Aorta (tissue), 5 donors: ENCODE measurements around the gene PRR5L. TPM values are rescaled to one million over a fixed set of nuclear protein-coding genes. Genes with fewer than 3 reads are reported as not detected.

Experiments used
- ATAC-seq: fragments of 200-7000 bp; cut with Tn5 transposase; one replicate; pipeline ENCODE4 v1.9.1; 2022; ENCODE audit warnings: moderate library complexity; ENCODE audit not compliant: low FRiP score
- DNase-seq, 2 donors: peaks; one replicate each; pipeline ENCODE4 v3.0.0-alpha.2; 2020
- H3K27ac ChIP-seq, 2 donors: one replicate each; pipeline ENCODE4 v1.5.1; 2013; ENCODE audit warnings: low read length in 2 of 2, mild to moderate bottlenecking in 2 of 2, moderate library complexity in 2 of 2, control low read depth in 1 of 2, inconsistent platforms in 1 of 2, low read depth in 1 of 2
- H3K27me3 ChIP-seq, 2 donors: one replicate each; pipeline ENCODE4 v1.6.1; 2013; ENCODE audit warnings: control low read depth in 1 of 2, low read length in 1 of 2, mild to moderate bottlenecking in 1 of 2, moderate library complexity in 1 of 2; ENCODE audit not compliant: insufficient read depth in 2 of 2, control insufficient read depth in 1 of 2
- H3K36me3 ChIP-seq, 2 donors: one replicate each; pipeline ENCODE4 v1.6.1; 2013; ENCODE audit warnings: control low read depth in 1 of 2, low read length in 1 of 2, mild to moderate bottlenecking in 1 of 2; ENCODE audit not compliant: insufficient read depth in 2 of 2, control insufficient read depth in 1 of 2
- H3K4me1 ChIP-seq, 2 donors: one replicate each; pipeline ENCODE4 v1.6.1; 2013; ENCODE audit warnings: low read length in 2 of 2, control low read depth in 1 of 2, mild to moderate bottlenecking in 1 of 2, moderate library complexity in 1 of 2; ENCODE audit not compliant: insufficient read depth in 2 of 2, control insufficient read depth in 1 of 2
- H3K4me3 ChIP-seq, 2 donors: one replicate each; pipeline ENCODE4 v1.5.1; 2013; ENCODE audit warnings: low read length in 2 of 2, control low read depth in 1 of 2, mild to moderate bottlenecking in 1 of 2
- H3K9me3 ChIP-seq: one replicate; pipeline ENCODE4 v1.6.1; 2013; ENCODE audit warnings: mild to moderate bottlenecking, low read length; ENCODE audit not compliant: control insufficient read depth
- WGBS, 2 donors: extraction: QIAGEN DNeasy Blood & Tissue Kit; methylation state at CpG; one replicate each; pipeline ENCODE4 v1.1.7; 2013; 5-methylcytosine and 5-hydroxymethylcytosine counted together
- intact Hi-C, 2 donors: fragments of 100-400 bp; cut with DNase I; formaldehyde crosslinking; loops; one replicate each; pipeline versions ENCODE4 v1.14.2 to v1.15.0; 2022
- long read RNA-seq, 2 donors: library from polyadenylated mRNA; unstranded; transcript quantifications; one replicate each; pipeline ENCODE4 v2.0.0, GENCODE V29; 2020 to 2021
- polyA plus RNA-seq, 2 donors: library from polyadenylated mRNA; stranded (reverse); fragments of 200-250 nt; gene quantifications; one replicate each; pipeline ENCODE4 v1.2.3, GENCODE V29; 2013
- total RNA-seq, 2 donors: library from RNA; stranded (reverse); fragmentation: NEBNext Ultra II Directional; extraction: Animal tissue kit (Norgen Biotek cat#: 25700); gene quantifications; one replicate each; pipeline ENCODE4 v1.2.1, GENCODE V29; 2021
- donor health status: healthy with polysubstance abuse.
- donor health status: Bipolar disorder and iron deficiency.
- donor health status: DM: no; HTN: no; CAD: no.
- donor health status: DM: no; HTN: no; CAD: no.
- donor health status: DM: yes; HTN: yes; CAD: no.

Gene PRR5L
- total RNA-seq (10 to 100 TPM in 1 of 2 donors, 1 to 10 TPM in 1; 4.7 to 15.3 TPM), polyA plus RNA-seq (1 to 10 TPM; 3.3 to 6.0 TPM)
- long read RNA-seq, donor 1, partial matches to known transcripts: 5 of 10 reads
- long read RNA-seq, donor 1, other reads (novel, unspliced or antisense): 5 of 10 reads
- long read RNA-seq, donor 2, partial matches to known transcripts: 2 of 6 reads
- long read RNA-seq, donor 2, other reads (novel, unspliced or antisense): 4 of 6 reads

DNA sequence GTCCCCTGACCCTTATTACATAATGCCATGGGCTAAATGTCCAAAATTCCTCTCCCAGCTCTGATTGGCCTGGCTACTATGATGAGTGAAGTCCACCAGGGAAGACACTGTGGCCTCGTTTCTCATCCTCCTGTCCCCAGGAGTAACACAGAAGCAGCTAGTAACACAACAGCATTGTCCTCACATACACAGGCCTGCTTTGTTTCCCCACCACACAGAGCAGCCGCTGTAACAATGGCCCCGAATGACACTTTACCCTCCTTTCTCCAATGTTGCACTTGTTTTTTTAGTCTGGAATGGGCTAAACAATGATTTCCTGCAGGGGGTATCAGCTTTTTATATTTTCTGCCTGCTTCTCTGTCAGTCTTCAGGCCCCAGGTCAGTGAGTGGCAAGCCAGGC, at the start of gene PRR5L:
TSS of gene PRR5L (plus strand) at position 363 of the 400 bp plus-strand sequence. CDS start 104,834 bp downstream, outside the sequence.
- Histone ChIP-seq H3K36me3 (no peaks in the 10 kb centered on the region), H3K4me3 (no peak within 1 kb of the TSS), H3K4me1 (no peaks in the 10 kb centered on the region), H3K27me3 (no peaks in the 10 kb centered on the region), H3K9me3 (no peaks in the 10 kb centered on the region), H3K27ac (no peak within 1 kb of the TSS)
- ATAC-seq (no peak), DNase-seq (no peak)
- WGBS, 2 donors: 90 to 92% methylated on average over 3 of the region's 3 CpGs
- intact Hi-C loops: loop anchor here in 1 of 2 donors (10.0 kb wide), 1 partner anchor 179 kb away; no protein-coding TSS in a partner anchor

- Histone ChIP-seq H3K36me3 (no peaks in the 10 kb centered on the region), H3K4me1 (no peaks in the 10 kb centered on the region), H3K9me3 (no peaks in the 10 kb centered on the region), H3K4me3 (no peak overlapping the region), H3K27me3 (peaks cover 0 to 1% of the 10 kb centered on the region in 2 donors), H3K27ac (no peak overlapping the region)
- DNase-seq (no peak), ATAC-seq (no peak)
- 49 to 71% methylated on average over 3 of the region's 3 CpGs for WGBS, 2 donors
- intact Hi-C loops: no loop called here
These were observed 48.6 kb upstream of the PRR5L start for GRCh38 chr11:36247493-36247892.

DNA sequence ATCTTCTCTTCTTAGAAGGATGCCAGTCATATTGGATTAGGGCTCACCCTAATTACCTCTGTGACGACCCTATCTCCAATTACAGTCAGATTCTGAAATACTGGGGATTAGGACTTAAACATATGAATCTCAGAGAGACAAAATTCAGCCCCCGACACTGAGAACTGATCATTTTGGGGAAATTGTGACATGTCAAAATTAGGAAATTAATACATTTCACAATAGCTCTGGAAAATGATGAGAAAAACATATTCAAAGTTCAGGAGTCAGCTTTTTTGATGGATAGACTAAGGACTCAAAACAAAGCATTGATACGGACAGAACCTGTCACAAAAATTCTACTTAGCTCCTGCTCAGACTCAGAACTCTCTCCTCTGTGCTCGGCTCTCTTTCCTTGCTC, 47.7 kb upstream of the PRR5L start:
- no peak for DNase-seq
- H3K36me3 ChIP-seq: no peaks in the 10 kb centered on the region
- no peak overlapping the region for H3K27ac ChIP-seq
- intact Hi-C loops: no loop called here
- no peak for ATAC-seq
- no peak overlapping the region for H3K4me3 ChIP-seq
- H3K4me1 ChIP-seq: no peaks in the 10 kb centered on the region
- no peaks in the 10 kb centered on the region for H3K9me3 ChIP-seq
- peaks cover 0 to 1% of the 10 kb centered on the region in 2 donors for H3K27me3 ChIP-seq
- WGBS, 2 donors: 86% methylated on average over 4 of the region's 4 CpGs

DNA sequence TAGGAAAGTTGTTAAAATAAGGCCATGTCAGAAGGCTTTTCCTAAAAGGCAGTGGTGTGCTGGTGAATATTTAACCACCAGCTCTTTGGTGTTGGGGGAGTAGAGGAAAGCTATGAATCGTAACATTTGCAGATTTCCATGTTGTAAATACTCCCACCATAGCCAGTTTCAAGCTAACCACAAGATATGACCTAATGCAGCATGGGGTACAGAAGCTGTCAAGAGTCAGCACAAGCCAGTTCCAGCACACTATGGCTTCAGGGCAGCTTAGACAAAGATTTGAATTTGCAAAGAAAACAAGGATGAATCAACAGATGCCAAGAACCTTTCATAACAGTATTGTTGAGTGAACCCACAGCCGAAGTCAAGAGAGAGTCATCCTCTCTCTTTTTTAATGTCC, 46.8 kb upstream of the PRR5L start:
- 48 to 49% methylated on average over 2 of the region's 2 CpGs for WGBS, 2 donors
- H3K9me3 ChIP-seq: no peaks in the 10 kb centered on the region
- intact Hi-C loops: no loop called here

DNA sequence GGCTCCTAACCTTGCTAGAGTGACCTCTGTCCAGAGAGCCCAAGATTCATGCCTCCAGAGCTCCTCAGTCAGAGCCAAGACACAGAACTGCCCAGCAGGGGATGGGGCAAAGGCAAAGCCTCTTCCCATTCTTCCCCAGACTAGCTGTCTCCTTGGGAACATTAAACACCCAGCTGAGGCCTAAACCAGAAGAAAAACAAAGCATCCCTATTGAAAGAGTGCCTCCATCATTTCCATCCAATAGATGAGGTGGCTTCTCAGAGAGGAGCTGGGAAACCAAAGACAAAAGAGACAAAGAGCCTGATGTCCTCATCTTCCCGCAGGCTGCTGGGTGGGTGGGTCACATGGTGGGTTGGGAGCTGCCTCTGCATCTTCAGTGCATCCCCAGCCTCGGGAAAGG, 44.3 kb upstream of the PRR5L start:
- 75 to 80% methylated on average over 2 of the region's 2 CpGs for WGBS, 2 donors
- peaks cover 0 to 1% of the 10 kb centered on the region in 2 donors for H3K27me3 ChIP-seq
- no peaks in the 10 kb centered on the region for H3K36me3 ChIP-seq
- intact Hi-C loops: no loop called here
- no peak overlapping the region for H3K4me3 ChIP-seq
- H3K9me3 ChIP-seq: peaks cover 3% of the 10 kb centered on the region
- no peak for DNase-seq
- H3K27ac ChIP-seq: no peak overlapping the region
- ATAC-seq: no peak
- no peaks in the 10 kb centered on the region for H3K4me1 ChIP-seq

More for the DNA sequence above, 46.8 kb upstream of the PRR5L start:
- H3K27me3 ChIP-seq: peaks cover 0 to 1% of the 10 kb centered on the region in 2 donors
- H3K36me3 ChIP-seq: no peaks in the 10 kb centered on the region
- no peaks in the 10 kb centered on the region for H3K4me1 ChIP-seq
- no peak for DNase-seq
- ATAC-seq: no peak
- H3K4me3 ChIP-seq: no peak overlapping the region
- no peak overlapping the region for H3K27ac ChIP-seq

- H3K27me3 ChIP-seq: peaks cover 0 to 1% of the 10 kb centered on the region in 2 donors
- intact Hi-C loops: no loop called here
- H3K36me3 ChIP-seq: no peaks in the 10 kb centered on the region
- no peak overlapping the region for H3K27ac ChIP-seq
- H3K4me1 ChIP-seq: no peaks in the 10 kb centered on the region
- no peak overlapping the region for H3K4me3 ChIP-seq
- no peak for DNase-seq
- ATAC-seq: no peak
- WGBS, 2 donors: 56 to 67% methylated on average over 5 of the region's 5 CpGs
- peaks cover 3% of the 10 kb centered on the region for H3K9me3 ChIP-seq
These were observed 42.9 kb upstream of the PRR5L start for GRCh38 chr11:36253238-36253637.

DNA sequence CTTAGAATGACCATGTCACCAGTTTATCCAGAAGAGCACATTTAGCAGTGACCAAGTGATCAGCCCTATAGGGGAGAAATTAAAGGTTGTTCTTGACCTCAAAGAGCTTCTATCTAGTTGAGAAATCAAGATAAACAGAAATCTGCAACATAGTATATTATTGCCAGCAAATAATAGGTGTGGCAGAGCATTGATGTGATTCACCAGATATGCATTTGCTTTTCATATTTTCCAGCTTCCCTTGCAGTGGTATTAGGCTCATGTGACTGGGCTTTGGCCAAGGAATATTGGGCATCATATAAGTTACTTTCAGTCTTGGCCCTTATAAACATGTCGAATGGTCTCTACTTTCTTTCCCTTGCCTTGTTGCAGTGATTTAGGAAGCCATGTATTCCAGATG, 41.4 kb upstream of the PRR5L start:
- Histone ChIP-seq H3K9me3 (peaks cover 3% of the 10 kb centered on the region), H3K4me3 (no peak overlapping the region), H3K27me3 (no peaks in the 10 kb centered on the region), H3K36me3 (no peaks in the 10 kb centered on the region), H3K27ac (no peak overlapping the region), H3K4me1 (no peaks in the 10 kb centered on the region)
- no peak for ATAC-seq
- WGBS, 2 donors: 81 to 83% methylated on average over 1 of the region's 1 CpG
- intact Hi-C loops: loop anchor here in 1 of 2 donors (5.0 kb wide), 1 partner anchor 432 kb away; no protein-coding TSS in a partner anchor
- no peak for DNase-seq

GRCh38 chr11:36257351-36257750, 38.7 kb upstream of the PRR5L start:
- Histone ChIP-seq H3K4me1 (no peaks in the 10 kb centered on the region), H3K36me3 (no peaks in the 10 kb centered on the region), H3K27ac (no peak overlapping the region), H3K4me3 (no peak overlapping the region), H3K9me3 (peaks cover 3% of the 10 kb centered on the region), H3K27me3 (no peaks in the 10 kb centered on the region)
- intact Hi-C loops: loop anchor here in 1 of 2 donors (5.0 kb wide), 1 partner anchor 435 kb away; no protein-coding TSS in a partner anchor
- WGBS, 2 donors: 73 to 82% methylated on average over 5 of the region's 5 CpGs
- ATAC-seq: no peak
- no peak for DNase-seq

GRCh38 chr11:36258730-36259360, 37.2 kb upstream of the PRR5L start:
- ATAC-seq: peak; percentile 76
- H3K27me3 ChIP-seq: no peaks in the 10 kb centered on the region
- H3K4me3 ChIP-seq: no peak overlapping the region
- H3K27ac ChIP-seq: no peak overlapping the region
- peak in 1 of 2 donors; percentile 70 for DNase-seq
- H3K9me3 ChIP-seq: peaks cover 3% of the 10 kb centered on the region
- no peaks in the 10 kb centered on the region for H3K36me3 ChIP-seq
- WGBS, 2 donors: 42 to 55% methylated on average over 12 of the region's 12 CpGs
- no peaks in the 10 kb centered on the region for H3K4me1 ChIP-seq
- intact Hi-C loops: loop anchor here in 1 of 2 donors (5.0 kb wide), 1 partner anchor 437 kb away; no protein-coding TSS in a partner anchor
